Type B pancreatic cell (in vitro differentiated cells): ENCODE data around the gene ENC1. TPM values are rescaled to one million over a fixed set of nuclear protein-coding genes. Genes with fewer than 3 reads are reported as not detected.

Experiments
- DNase-seq: peaks from one replicate; pipeline ENCODE4 v3.0.0; 2021; ENCODE audit warnings: mixed read lengths; ENCODE audit not compliant: unreplicated experiment; ENCODE audit errors: extremely low spot score
- H3K27ac Mint-ChIP-seq: 2 replicates; pipeline ENCODE4 v1.8.0; 2021; ENCODE audit warnings: mild to moderate bottlenecking, mixed read lengths
- H3K27me3 Mint-ChIP-seq: 2 replicates; pipeline ENCODE4 v1.8.0; 2021; ENCODE audit warnings: mixed read lengths
- H3K36me3 Mint-ChIP-seq: 2 replicates; pipeline ENCODE4 v1.8.0; 2021; ENCODE audit warnings: mixed read lengths
- H3K4me1 Mint-ChIP-seq: one replicate; pipeline ENCODE4 v1.8.0; 2021; ENCODE audit warnings: mixed read lengths; ENCODE audit not compliant: unreplicated experiment
- H3K4me3 Mint-ChIP-seq: 2 replicates; pipeline ENCODE4 v1.8.0; 2021; ENCODE audit warnings: mild to moderate bottlenecking, mixed read lengths
- H3K9me3 Mint-ChIP-seq: 2 replicates; pipeline ENCODE4 v1.8.0; 2021; ENCODE audit warnings: mixed read lengths
- CTCF ChIP-seq: fragments of 200-600 bp; sonication (generic); conservative IDR thresholded peaks from 2 replicates; pipeline ENCODE4 v1.5.0; 2021; ENCODE audit warnings: antibody characterized with exemption, mild to moderate bottlenecking
- total RNA-seq: library from RNA; stranded (reverse); gene quantifications from 2 replicates; pipeline ENCODE4 v1.2.1, GENCODE V29; 2021; ENCODE audit warnings: low replicate concordance

The ENC1 gene
- total RNA-seq, 1 donor from 2014 or later: 83.2 TPM

GRCh38 chr5:74624501-74624900 is 16.0 kb downstream of the ENC1 start:
- H3K27me3 Mint-ChIP-seq: no peaks in the 10 kb centered on the region
- peaks cover 25% of the 10 kb centered on the region for H3K36me3 Mint-ChIP-seq
- no peak for TF ChIP-seq CTCF
- H3K9me3 Mint-ChIP-seq: peaks cover 10% of the 10 kb centered on the region
- H3K27ac Mint-ChIP-seq: peak overlapping the region; percentile 82
- no peak for DNase-seq
- H3K4me3 Mint-ChIP-seq: no peak overlapping the region
- peaks cover 59% of the 10 kb centered on the region for H3K4me1 Mint-ChIP-seq

- Mint-ChIP-seq H3K4me1 (peaks cover 57% of the 10 kb centered on the region), H3K4me3 (no peak overlapping the region), H3K27ac (peak overlapping the region; percentile 82), H3K36me3 (peaks cover 19% of the 10 kb centered on the region), H3K9me3 (peaks cover 10% of the 10 kb centered on the region), H3K27me3 (no peaks in the 10 kb centered on the region)
- no peak for DNase-seq
- TF ChIP-seq CTCF: no peak
These were observed 16.6 kb downstream of the ENC1 start for GRCh38 chr5:74623748-74624408.

GRCh38 chr5:74623006-74623611 is 17.4 kb downstream of the ENC1 start:
- Mint-ChIP-seq H3K36me3 (peaks cover 12% of the 10 kb centered on the region), H3K4me3 (no peak overlapping the region), H3K27me3 (no peaks in the 10 kb centered on the region), H3K27ac (no peak overlapping the region), H3K9me3 (peaks cover 10% of the 10 kb centered on the region), H3K4me1 (peaks cover 51% of the 10 kb centered on the region)
- TF ChIP-seq CTCF: no peak
- DNase-seq: no peak

DNA sequence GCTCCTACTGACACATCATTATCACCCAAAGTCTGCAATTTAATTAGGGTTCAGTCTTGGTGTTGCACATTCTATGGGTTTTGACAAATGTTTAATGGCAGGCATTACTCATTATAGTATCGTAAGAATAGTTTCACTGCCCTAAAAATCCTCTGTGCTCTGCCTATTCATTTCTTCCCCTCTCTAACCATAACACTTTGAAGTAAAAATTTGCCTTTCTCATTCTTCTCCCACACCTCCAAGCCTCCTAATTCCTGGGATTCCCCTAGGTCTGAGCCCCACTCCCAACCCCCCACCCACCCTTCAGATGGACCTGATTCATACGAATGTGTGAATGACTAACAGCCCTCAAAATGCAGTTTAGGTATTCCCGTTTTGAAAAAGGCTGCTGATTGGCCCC is 18.4 kb downstream of the ENC1 start:
- H3K27me3 Mint-ChIP-seq: no peaks in the 10 kb centered on the region
- H3K27ac Mint-ChIP-seq: no peak overlapping the region
- H3K36me3 Mint-ChIP-seq: peaks cover 5% of the 10 kb centered on the region
- TF ChIP-seq CTCF: no peak
- H3K4me3 Mint-ChIP-seq: no peak overlapping the region
- no peak for DNase-seq
- H3K4me1 Mint-ChIP-seq: peaks cover 53% of the 10 kb centered on the region
- peaks cover 10% of the 10 kb centered on the region for H3K9me3 Mint-ChIP-seq

- Mint-ChIP-seq H3K4me1 (peaks cover 52% of the 10 kb centered on the region), H3K4me3 (no peak overlapping the region), H3K27ac (no peak overlapping the region), H3K36me3 (peaks cover 5% of the 10 kb centered on the region), H3K27me3 (no peaks in the 10 kb centered on the region), H3K9me3 (peaks cover 10% of the 10 kb centered on the region)
- DNase-seq: no peak
- no peak for TF ChIP-seq CTCF
These were observed 19.0 kb downstream of the ENC1 start for GRCh38 chr5:74621492-74621891.
